Hippocampal formation (tissue), 2 donors: ENCODE data around the gene GBF1.
"Not testable (repeated sequence)": the region's sequence is repeated elsewhere in the genome, so short reads cannot be mapped to it uniquely, and the experiment has no call there.

Source experiments
- DNase-seq, 2 donors: peaks; one replicate each; lab custom pipeline; 2025; lab: John Stamatoyannopoulos, UW

The GBF1 gene, protein sequence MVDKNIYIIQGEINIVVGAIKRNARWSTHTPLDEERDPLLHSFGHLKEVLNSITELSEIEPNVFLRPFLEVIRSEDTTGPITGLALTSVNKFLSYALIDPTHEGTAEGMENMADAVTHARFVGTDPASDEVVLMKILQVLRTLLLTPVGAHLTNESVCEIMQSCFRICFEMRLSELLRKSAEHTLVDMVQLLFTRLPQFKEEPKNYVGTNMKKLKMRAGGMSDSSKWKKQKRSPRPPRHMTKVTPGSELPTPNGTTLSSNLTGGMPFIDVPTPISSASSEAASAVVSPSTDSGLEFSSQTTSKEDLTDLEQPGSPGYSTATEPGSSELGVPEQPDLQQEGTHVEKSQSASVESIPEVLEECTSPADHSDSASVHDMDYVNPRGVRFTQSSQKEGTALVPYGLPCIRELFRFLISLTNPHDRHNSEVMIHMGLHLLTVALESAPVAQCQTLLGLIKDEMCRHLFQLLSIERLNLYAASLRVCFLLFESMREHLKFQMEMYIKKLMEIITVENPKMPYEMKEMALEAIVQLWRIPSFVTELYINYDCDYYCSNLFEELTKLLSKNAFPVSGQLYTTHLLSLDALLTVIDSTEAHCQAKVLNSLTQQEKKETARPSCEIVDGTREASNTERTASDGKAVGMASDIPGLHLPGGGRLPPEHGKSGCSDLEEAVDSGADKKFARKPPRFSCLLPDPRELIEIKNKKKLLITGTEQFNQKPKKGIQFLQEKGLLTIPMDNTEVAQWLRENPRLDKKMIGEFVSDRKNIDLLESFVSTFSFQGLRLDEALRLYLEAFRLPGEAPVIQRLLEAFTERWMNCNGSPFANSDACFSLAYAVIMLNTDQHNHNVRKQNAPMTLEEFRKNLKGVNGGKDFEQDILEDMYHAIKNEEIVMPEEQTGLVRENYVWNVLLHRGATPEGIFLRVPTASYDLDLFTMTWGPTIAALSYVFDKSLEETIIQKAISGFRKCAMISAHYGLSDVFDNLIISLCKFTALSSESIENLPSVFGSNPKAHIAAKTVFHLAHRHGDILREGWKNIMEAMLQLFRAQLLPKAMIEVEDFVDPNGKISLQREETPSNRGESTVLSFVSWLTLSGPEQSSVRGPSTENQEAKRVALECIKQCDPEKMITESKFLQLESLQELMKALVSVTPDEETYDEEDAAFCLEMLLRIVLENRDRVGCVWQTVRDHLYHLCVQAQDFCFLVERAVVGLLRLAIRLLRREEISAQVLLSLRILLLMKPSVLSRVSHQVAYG (N-terminal part only)

DNA sequence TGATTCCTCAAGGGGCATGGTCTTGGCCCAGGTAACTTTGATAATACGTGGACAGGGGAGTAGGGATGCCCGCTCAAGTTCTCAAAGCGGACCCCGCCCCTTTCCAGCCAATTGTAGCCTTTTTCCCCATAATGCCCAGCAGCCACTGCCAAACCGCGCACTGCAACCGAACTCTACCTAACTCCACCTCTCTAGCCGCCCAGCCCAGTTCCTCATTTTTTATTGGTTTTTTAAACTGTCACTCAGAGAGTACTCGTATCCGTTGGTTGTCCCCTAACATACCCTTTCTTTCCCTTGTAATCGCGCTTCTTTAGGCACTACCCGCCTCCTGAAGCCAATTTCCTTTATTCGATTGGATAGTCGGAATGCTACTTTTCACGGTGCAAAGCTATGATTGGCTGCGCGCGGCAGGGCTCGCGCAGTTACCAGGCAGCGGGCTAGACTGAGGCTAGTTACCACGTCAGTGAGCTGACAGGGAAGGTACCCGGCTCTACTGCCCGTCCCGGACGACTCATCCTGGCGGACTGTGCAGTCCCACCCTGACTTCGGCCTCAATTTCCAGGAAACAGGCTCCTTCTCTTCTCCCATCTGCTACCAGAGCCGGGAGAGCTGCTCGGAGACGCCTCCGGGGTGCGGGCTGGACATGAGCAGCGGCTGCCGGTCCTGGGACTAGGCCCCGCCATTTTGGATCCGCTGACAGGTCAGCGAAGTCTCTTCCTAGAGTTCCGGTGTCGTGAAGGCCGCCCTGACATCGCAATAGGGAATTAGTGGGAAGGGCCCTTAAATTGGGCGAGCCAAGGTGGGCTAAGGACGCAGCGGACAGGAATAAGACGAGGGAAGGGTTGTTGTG lies at the start of gene GBF1:
Gene GBF1 (plus strand): TSS at position 451 of the 850 bp plus-strand sequence. CDS start 13,407 bp downstream, outside the sequence.
- DNase-seq = peak; percentile 95 to 100

DNA sequence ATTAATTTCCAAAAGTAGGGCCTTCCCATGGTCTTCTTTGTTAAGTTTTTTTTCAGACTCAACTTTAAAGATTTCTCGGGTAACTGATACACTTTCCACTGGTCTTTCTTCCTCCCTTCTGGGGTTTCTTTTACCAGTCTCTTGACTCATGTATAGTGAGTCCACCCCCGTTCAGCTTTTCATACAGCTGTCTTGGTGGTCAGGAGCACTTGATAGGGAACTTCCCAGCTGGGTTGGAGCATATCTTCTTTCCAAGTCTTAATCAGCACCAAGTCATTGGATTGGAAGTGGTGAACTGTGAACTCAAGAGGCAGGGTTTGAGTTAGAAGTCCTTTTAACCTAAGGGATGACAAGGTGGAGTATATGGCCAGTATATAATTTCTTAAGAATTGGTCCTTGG lies 48.4 kb upstream of the GBF1 start:
- DNase-seq = no peak

DNA sequence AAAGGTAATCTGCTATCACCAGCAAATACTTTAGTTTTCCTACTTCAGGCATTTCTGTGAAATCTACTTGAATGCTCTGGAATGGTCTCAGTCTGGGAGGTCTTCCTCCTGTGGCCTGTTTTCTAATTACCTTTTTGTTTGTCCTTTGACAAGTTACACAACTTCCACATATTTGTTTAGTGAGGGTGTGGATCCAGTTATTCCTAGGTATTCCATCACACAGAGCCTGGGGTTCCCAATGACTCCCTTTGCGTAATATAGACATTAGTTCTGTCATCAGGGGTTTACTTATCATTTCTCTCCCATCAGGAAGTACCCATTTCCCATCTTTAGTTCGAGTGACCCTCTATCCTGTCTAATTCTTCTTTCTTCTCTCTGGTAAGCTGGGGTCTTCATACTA lies 47.3 kb upstream of the GBF1 start:
- DNase-seq = no peak

DNA sequence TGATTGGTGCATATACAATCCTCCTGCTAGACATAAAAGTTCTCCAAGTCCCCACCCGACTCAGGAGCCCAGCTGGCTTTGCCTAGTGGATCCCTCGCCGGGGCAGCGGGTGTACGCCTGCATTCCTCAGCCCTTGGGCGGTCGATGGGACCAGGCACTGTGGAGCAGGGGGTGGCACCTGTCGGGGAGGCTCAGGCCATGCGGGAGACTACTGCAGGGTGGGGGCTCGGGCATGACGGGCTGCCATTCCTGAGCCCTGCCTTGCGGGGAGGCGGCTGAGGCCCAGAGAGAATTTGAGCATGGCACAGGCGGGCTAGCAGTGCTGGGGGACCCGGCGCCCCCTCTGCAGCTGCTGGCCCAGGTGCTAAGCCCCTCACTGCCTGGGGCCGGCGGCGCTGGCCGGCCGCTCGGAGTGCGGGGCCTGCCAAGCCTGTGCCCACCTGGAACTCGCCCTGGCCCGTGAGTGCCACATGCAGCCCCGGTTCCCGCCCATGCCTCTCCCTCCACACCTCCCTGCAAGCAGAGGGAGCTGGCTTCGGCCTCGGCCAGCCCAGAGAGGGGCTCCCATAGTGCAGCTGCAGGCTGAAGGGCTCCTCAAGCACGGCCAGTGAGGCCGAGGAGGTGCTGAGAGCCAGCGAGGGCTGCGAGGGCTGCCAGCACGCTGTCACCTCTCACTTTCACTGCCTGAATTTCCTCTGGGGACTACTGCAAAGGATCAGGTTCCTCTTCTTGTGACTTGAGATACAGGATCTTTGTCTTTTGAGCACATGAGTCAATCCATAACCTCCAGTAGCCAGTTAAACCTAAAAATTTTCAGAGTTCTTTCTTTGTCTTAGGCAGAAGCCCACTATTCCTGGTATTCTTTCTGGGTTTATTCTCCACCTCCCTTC lies 44.3 kb upstream of the GBF1 start:
- no peak for DNase-seq

DNA sequence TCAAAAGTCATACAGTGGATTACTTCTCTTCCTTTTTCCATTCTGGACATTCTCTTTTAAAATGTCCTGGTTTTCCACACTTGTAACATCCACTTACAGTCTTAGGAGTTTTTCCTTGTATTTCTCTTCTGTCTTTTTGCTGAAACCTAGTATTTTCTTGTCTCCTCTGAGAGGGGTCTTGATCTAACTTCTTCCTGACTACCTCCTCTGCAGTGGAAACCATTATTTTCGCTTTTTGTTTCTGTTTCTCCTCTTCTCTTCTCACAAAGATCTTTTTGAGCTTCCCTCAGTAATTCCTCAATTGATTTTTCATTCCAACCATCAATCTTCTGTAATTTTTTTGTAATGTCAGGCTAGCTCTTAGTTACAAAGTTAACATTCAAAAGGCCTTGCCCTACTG lies 42.9 kb upstream of the GBF1 start:
- no peak for DNase-seq

DNA sequence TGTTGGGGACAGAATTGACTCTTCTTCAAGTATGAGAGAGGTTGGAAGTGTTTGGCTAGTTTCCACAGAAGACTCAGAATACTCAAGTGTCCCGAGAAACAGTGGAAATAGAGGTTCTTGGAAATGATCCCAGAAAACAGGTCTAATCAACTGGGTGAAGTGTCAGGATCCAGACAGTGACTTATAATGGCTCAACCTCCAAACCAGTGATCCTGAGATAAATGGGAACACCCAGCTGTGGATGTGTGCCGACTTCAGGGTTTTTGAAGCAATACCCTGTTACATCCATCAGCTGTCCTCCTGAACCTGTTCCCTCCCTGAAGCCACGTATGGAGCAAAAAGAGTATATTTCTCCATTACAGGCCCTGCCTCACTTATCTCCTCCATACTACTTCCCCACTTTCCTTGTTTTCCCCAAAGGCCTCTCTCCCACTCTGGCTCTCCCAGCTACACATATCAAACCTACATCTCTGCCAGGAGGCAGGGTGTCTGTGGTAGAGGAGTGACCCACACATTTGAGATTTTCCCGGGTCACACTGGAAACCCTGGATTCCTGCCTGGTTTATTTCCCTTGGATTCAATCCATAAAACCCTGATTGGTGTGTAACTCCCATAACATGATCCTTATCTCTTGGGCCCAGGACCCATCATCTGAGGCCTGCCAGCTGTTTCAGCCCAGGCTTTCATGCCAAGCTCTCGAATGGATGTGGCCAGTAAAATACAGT lies 36.9 kb upstream of the GBF1 start:
- DNase-seq = no peak

DNA sequence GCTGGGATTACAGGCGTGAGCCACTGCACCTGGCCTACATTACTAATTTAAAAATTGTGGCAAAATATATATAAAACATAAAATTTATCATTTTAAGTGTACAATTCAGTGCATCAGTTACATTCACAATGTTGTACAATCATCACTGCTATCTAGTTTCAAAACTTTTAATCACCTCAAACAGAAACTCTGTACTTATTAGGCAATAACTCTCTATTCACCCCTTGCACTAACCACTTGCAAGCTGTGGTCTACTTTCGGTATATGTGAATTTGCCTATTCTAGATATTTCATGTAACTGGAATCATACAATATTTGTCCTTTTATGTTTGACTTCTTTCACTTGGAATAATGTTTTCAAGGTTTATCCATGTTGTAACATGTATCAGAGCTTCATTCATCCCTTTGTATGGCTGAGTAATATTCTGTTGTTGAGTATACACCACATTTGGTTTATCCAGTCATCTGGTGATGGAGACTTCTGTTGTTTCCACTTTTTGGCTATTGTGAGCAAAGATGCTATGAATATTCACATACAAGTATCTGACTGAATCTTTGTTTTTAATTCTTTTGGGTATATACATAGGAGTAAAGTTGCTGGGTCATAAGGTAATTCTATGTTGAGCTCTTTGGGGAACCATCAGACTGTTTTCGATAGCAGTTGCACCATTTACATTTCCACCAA lies 33.6 kb upstream of the GBF1 start:
- DNase-seq = no peak

DNA sequence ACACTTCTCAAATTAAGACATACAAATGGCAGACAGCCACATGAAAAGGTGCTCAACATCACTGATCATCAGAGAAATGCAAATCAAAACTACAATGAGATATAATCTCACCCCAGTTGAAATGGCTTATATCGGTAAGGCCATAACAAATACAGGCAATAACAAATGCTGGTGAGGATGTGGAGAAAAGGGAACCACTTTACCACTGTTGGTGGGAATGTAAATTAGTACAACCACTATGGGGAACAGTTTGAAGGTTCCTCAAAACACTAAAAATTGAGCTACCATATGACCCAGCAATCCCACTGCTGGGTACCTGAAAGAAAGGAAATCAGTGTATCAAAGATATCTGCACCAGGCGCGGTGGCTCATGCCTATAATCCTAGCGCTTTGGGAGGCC lies 31.7 kb upstream of the GBF1 start:
- DNase-seq = not testable (repeated sequence)

DNA sequence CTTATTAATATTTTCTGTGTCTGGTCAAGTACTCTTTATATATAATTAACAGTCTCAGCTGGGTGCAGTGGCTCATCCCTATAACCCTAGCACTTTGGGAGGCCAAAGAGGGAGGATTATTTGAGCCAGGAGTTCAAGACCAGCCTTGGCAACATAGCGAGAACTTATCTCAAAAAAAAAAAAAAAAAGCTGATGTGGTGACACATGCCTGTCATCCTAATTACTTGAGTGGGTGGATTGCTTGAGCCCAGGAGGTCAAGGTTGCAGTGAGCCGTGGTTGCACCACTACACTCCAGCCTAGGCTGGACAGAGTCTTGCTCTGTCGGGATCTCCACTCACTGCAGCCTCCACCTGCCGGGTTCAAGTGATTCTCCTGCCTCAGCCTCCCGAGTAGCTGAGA lies 26.0 kb upstream of the GBF1 start:
- DNase-seq = no peak

DNA sequence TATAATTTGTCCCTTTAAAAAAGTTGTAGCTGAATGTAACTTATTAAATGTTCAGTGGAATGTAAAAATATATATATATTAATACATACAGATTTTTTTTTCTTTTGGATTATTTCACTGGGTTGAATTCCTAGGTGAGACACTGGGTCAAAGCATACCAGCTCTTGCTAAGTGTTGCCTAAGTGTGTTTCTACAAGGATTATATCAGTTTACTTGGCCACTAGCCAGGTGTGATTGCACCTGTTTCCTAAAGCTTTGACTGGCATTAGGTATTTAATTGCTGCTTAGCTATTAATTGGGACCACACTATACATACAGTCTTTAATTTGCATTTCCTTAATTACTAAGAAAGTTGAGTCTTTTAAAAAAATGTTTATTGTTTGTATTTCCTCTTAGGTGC lies 24.7 kb upstream of the GBF1 start:
- DNase-seq = no peak

DNA sequence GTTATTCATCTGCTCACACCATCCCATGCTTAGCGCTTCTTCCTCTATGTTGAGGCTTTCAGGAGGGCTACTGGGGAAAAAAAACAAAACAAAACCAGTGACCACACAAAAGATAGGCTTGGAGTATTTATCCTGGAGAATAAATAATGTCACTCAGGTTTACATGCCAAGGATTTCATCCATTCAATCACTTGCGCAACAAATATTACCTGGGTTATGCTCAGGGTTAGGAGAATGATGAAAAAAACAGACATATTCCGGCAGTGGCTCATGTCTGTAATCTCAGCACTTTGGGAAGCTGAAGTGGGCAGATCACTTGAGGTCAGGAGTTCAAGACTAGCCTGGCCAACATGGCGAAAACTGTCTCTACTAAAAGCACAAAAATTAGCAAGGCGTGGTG lies 22.5 kb upstream of the GBF1 start:
- DNase-seq = no peak

DNA sequence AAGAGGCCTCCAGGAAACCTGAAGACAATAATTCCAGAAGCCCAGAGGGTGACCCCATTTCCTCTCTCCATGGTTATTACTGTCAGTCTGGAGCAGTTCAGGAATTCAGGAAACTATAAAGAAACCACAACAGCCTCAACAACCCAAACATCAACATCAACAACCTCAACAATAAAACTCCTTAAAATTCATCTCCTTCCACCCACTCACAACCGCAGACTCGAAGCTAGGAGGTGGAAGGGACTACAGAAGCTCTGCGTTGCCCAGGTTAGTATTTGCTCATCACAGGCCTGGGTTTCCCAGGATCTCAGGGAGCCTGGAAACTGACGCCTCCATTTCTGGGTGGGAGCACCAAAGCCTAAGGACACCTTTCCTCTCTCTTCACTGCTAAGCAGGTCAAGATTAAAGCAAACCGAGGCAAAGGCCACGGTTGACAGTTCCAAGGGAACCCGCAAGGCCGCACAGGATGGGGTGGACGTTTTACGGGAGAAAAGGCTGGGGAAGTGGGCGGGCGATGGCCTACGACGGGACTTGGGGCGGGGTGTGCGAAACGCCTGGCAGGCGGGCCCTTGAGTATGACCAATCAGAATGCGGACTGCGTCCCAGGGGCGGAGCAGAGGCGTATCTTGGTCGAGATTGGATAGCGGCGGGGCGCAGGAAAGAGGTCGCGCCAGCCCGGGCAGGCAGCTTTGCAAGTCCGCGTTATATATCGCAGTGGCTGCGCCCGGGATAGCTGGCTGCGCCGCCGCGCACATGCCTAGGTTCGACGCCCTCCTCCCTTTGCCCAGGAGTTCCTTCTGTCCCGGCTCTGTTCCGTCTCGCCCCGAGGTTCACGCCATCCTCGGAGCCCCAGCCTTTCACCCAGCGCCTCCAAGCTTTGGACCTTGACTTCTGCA lies 19.4 kb upstream of the GBF1 start, which contains the start of gene ELOVL3:
Gene ELOVL3 (plus strand): TSS at position 654 of the 896 bp plus-strand sequence. CDS start 250 bp downstream, outside the sequence.
- peak; percentile 85 to 90 for DNase-seq

DNA sequence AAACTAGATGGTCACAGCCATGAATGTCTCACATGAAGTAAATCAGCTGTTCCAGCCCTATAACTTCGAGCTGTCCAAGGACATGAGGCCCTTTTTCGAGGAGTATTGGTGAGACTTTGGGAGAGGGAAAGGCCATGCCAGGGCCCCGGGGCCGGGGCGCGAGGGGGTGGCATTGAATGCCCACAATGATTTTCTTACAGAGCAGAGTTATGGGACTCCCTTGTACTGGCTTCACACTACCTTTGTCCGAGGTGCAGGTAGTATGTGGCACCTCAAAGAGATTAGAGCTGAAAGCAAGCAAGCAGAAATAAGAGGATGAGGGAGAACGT lies 18.8 kb upstream of the GBF1 start:
- no peak for DNase-seq

DNA sequence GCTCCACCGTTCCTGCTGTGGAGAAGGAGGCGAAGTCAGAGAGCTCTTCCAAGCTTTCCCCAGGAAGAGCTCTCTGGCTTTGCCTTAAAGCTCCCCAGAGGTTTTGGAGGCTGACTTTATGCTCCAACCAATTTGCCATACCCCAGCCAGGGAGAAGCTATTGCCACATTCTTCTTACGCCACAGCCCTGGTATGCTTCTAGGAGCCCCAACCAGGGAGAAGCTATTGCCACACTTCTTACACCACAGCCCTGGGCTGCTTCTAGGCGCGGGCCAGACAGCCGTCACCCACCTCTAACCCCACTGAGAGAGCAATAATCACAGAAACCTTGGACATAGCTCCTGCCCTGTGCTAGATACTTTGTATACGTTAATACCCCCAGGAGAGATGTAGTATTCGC lies 18.3 kb upstream of the GBF1 start:
- no peak for DNase-seq

DNA sequence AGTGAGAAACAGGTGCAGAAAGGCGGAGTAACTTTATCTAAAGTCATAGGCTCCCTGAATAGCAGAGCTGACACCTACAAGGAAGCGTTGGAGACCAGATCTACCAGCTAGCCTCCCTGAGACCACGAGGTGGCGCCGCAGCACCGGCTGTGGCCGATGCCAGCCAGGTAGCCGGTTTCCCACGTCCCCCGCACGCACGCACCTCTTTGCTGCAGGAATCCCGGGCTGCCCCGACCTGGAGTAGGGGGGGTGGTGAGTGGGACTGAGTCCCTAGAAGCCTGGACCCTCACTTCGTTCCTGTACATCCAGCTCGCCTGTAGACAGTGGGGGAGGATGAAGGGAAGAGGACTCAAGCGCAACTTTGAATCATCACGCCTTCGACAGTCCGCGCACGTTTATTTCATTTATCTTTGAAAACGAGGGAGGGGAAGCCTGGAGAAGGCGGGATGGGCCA lies 15.5 kb upstream of the GBF1 start:
- DNase-seq = peak; percentile 45 to 66

DNA sequence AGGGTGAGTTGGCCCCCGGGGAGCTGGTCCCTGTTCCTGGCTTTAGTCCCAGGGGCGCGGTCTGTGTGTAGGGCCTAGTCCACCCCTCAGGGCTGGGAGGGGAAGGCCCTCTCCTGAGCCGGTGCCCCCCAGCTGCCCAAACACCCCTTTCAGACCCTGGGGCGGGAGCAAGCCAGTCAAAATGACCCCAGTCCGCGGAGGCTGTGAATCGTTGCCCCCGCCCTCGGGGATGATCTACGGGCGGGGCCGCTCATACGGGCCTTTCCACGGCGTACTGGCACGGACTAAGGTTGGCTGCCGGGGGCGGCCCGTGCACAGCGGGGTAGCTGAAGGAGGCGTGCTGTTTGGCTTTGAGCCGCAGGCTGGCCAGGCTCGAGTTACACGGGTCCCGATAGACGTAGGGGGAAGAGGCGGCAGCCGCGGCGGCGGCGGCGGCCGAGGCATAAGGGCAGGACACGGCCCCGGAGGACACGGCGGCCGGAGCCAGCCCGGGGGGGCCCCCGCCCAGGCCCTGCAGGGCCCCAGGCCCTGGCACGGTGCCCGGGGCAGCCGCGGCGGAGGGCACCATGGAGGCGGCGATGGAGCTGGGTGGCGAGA lies 15.0 kb upstream of the GBF1 start:
- DNase-seq = no peak

DNA sequence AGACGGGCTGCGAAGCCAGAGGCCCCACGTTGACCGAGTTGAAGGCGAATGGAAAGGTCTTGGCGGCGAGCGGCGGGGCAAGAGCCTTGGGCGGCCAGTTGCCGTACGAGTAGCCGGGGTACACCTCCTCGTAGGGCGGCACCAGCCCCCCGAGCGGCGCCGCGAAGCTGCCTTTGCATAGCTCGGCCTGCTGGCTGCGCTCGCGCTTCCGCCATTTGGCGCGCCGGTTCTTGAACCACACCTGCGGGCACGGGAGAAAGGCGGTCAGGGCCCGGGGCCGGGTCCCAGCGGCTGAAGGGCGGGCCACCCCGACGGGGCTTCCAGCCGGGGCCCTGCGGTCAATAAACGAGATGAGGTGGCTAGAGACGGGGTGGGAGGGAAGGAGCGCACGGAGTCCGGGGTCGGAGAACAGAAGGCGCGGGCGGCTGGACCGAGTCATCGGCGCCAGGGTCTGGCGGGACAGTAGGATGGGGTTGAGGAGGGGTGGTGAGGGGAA lies 14.4 kb upstream of the GBF1 start:
- DNase-seq = no peak
